ENCODE measurements around the gene TMEM30A.

Gene TMEM30A

GRCh38 chr6:75261299-75261698 lies 23.3 kb downstream of the TMEM30A start:
- no peak for DNase-seq

- no peak for DNase-seq
Observed at GRCh38 chr6:75257343-75258087, 27.1 kb downstream of the TMEM30A start.

GRCh38 chr6:75250552-75250951 lies 34.0 kb downstream of the TMEM30A start:
- DNase-seq = no peak

- no peak for DNase-seq
Observed at GRCh38 chr6:75249837-75250236, 34.8 kb downstream of the TMEM30A start.

- no peak for DNase-seq
Observed at GRCh38 chr6:75246386-75246785, 38.2 kb downstream of the TMEM30A start.

GRCh38 chr6:75244063-75244584 lies 40.5 kb downstream of the TMEM30A start:
- DNase-seq = no peak

- peak; percentile 88 for DNase-seq
Observed at GRCh38 chr6:75243333-75244062, 41.1 kb downstream of the TMEM30A start, which contains the start of gene COX7A2. Gene COX7A2 (minus strand): TSS chr6:75243801. CDS start chr6:75243734, 67 bp downstream.

- no peak for DNase-seq
Observed at GRCh38 chr6:75236630-75237029, 48.0 kb downstream of the TMEM30A start.

- DNase-seq = no peak
Observed at GRCh38 chr6:75235271-75235670, 49.3 kb downstream of the TMEM30A start.

- no peak for DNase-seq
Observed at GRCh38 chr6:75234126-75234865, 50.3 kb downstream of the TMEM30A start.

- DNase-seq = no peak
Observed at GRCh38 chr6:75233092-75233615, 51.4 kb downstream of the TMEM30A start.

- no peak for DNase-seq
Observed at GRCh38 chr6:75230484-75231325, 53.9 kb downstream of the TMEM30A start.

- no peak for DNase-seq
Observed at GRCh38 chr6:75224303-75224926, 60.2 kb downstream of the TMEM30A start.

GRCh38 chr6:75223428-75223827 lies 61.2 kb downstream of the TMEM30A start:
- DNase-seq = no peak

- DNase-seq = no peak
Observed at GRCh38 chr6:75222261-75222660, 62.3 kb downstream of the TMEM30A start.

- DNase-seq = no peak
Observed at GRCh38 chr6:75221116-75221515, 63.5 kb downstream of the TMEM30A start.

GRCh38 chr6:75220357-75220756 lies 64.2 kb downstream of the TMEM30A start:
- no peak for DNase-seq

GRCh38 chr6:75219263-75219662 lies 65.3 kb downstream of the TMEM30A start:
- no peak for DNase-seq

- no peak for DNase-seq
Observed at GRCh38 chr6:75217193-75217592, 67.4 kb downstream of the TMEM30A start.

GRCh38 chr6:75215291-75215690 lies 69.3 kb downstream of the TMEM30A start:
- DNase-seq = no peak

GRCh38 chr6:75213732-75214131 lies 70.9 kb downstream of the TMEM30A start:
- DNase-seq = no peak

GRCh38 chr6:75213112-75213511 lies 71.5 kb downstream of the TMEM30A start:
- no peak for DNase-seq

All from stimulated activated CD4-positive, alpha-beta T cell treated with anti-CD3 and anti-CD28 coated beads, Interleukin-4, amount 100 ng/mL, for 24 hours (primary cell).